ENCODE measurements around the gene FMR1. TPM values are rescaled to one million over a fixed set of nuclear protein-coding genes. Genes with fewer than 3 reads are reported as not detected.

Gene FMR1
- total RNA-seq, 1 donor: 13.5 TPM

GRCh38 chrX:147914591-147914990, 2.9 kb downstream of the FMR1 start:
- no peak for DNase-seq (ENCODE audit: low read depth in 2 of 3, low spot score in 2 of 3)

DNA sequence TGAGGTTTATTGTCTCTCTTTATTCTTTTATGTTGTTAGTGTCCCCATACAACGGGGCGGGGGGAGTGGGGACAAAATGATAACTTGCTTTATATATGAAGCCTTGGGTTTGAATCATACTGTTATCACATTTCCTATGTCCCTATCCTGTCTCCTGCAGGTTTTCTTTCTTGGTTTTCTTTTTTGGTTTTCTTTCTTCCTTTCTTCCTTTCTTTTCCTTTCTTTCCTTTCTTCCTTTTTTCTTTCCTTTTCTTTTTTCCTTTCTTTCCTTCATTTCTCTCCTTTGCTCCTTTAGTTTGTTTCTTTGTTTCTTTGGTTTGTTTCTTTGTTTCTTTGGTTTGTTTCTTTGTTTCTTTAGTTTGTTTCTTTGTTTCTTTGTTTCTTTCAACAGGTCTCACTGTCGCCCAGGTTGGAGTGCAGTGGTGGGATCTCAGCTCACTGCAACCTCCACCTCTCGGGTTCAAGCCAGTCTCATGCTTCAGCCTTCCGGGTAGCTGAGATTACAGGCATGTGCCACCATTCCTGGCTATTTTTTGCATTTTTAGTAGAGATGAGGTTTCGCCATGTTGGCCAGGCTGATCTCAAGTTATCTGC, 4.8 kb downstream of the FMR1 start:
- DNase-seq (ENCODE audit: low read depth in 2 of 3, low spot score in 2 of 3): no peak

DNA sequence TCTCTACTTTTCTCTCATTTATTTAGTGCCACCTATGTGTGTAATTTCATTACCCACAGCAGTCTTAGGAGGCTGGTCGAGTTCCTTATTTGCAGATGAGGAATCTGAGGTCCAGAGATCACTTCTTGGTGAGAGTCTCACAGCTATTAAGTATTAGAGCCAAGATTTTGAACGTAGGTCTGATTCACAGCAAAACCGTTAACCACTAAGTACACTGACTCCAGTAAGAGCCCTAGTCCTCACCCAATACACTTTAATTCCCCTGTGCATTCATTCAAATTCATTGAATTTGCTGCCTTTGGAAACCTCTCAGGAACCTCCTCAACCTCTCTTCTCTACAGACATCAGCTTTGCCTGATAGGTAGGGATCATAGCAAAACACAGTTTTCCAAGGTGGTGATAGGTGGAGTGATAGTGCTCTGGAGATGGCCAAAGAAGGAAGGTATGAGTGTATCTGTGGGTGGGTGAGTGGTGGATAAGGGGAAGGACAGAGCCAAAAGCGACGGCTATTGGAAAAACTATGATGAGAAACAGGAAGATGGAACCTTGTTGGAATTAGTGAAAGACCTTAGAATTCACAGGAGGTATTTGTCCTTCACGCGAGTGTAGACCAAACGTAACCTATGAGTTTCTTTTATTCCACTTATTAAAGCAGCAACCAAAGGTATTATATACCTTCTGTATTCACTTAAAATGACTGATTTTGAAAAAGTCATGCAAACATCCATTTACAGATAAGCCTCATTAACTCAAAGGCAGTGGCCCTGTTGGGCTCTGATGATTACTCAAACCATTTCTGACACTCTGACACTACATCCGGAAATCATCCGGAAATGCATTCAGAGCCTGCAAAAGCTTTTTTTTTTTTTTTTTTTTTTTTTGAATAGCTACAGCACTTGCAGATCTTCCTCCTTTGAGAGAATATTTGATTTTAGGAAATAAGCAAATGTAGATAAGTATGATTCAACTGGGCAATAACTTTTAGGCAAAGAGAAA, 6.3 kb downstream of the FMR1 start:
- peak in 2 of 3 donors; percentile 46 to 71 for DNase-seq (ENCODE audit: low read depth in 2 of 3, low spot score in 2 of 3)

DNA sequence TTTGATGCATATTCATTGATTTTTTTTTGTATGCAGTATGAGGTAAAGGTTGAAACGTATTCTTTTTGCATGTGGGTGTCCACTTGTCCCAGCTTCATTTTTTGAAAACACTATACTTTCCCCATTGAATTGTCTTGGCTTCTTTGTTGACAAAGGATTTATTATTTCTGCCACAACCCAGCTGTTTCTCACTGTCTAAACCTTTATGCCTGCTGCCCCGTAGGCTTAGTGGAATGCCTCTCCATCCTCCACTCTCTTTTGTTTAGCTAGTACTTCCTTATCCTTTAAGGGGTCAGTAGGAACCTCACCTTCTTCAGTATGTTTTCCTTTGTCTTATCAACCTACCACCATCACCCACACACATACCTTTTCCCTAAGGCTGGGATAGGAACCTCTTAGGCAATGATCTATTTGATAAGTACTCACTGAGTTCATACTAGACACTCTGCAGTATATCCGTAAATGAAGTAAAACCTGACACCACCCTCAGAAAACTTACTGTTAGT, 8.5 kb downstream of the FMR1 start:
- DNase-seq (ENCODE audit: low read depth in 2 of 3, low spot score in 2 of 3): no peak

- no peak for DNase-seq (ENCODE audit: low read depth in 2 of 3, low spot score in 2 of 3)
These were observed 11.9 kb downstream of the FMR1 start for GRCh38 chrX:147923605-147924004.

DNA sequence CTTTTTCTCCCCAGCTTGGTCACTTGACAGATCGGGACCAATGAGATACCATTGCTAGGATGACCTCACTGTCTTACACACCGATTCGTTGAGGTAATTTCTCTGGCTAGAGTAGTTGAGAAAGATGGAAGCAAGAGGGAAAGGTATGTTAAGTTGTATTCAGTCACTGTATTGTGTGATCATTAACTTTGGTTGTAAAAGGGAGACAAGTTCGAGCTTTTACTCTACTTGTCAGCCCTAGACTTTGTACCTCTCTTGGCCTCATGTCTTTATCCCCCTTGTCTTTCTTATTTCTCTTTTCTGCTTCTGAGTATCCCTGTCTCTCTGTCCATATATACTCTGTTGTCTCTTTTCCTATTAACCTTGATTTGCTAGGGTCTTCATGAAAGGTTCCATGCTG, 15.5 kb downstream of the FMR1 start:
- DNase-seq (ENCODE audit: low read depth in 2 of 3, low spot score in 2 of 3): no peak

GRCh38 chrX:147933815-147934214, 22.1 kb downstream of the FMR1 start:
- DNase-seq (ENCODE audit: low read depth in 2 of 3, low spot score in 2 of 3): no peak

GRCh38 chrX:147935156-147935758, 23.5 kb downstream of the FMR1 start:
- DNase-seq (ENCODE audit: low read depth in 2 of 3, low spot score in 2 of 3): no peak

DNA sequence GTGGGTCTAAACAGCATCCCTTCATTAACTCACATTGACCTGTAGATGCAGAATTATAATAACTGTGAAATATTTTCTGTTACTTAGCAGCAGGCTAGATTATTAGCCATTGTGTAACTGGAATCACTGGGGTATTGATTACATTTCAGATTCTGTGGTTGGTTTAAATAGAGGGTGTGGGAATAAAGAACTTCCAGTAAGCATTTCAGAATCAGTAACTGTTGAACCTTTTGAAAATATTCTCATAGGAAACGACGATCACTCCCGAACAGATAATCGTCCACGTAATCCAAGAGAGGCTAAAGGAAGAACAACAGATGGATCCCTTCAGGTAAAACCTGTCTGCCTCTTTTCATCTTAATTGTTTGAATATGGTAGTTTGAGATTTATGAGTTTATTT, 33.6 kb downstream of the FMR1 start:
- no peak for DNase-seq (ENCODE audit: low read depth in 2 of 3, low spot score in 2 of 3)

DNA sequence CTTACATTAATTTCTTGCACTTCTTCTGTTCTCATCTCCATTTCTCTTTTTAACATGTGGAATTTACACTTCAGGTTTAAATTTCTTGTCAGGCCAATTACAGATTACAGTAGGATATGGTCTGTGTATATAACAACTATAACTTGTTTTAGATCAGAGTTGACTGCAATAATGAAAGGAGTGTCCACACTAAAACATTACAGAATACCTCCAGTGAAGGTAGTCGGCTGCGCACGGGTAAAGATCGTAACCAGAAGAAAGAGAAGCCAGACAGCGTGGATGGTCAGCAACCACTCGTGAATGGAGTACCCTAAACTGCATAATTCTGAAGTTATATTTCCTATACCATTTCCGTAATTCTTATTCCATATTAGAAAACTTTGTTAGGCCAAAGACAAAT, 36.8 kb downstream of the FMR1 start:
- DNase-seq (ENCODE audit: low read depth in 2 of 3, low spot score in 2 of 3): no peak

GRCh38 chrX:147950352-147950751, 38.6 kb downstream of the FMR1 start:
- no peak for DNase-seq (ENCODE audit: low read depth in 2 of 3, low spot score in 2 of 3)

DNA sequence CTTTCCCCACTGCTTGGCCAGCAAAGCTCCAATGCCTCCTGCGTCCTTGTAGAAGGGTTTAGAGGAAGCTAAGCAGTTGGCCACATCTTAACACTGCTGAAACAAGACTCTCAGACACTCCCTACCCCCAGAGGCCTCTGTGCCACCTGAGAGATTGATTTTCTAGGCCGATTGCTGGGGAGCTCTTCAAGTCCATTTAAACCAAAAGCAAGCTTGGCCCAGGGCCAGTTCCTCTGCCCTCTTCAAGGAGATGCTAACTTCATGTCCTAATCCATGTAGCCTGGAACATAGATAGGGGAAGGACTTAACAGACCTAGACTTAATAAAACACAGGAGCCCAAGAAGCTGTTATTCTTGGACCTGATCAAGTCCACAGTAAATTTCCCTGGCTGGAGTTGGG, 42.3 kb downstream of the FMR1 start:
- no peak for DNase-seq (ENCODE audit: low read depth in 2 of 3, low spot score in 2 of 3)

- no peak for DNase-seq (ENCODE audit: low read depth in 2 of 3, low spot score in 2 of 3)
These were observed 45.6 kb downstream of the FMR1 start for GRCh38 chrX:147957291-147957690.

GRCh38 chrX:147958291-147958690, 46.6 kb downstream of the FMR1 start:
- no peak for DNase-seq (ENCODE audit: low read depth in 2 of 3, low spot score in 2 of 3)

DNA sequence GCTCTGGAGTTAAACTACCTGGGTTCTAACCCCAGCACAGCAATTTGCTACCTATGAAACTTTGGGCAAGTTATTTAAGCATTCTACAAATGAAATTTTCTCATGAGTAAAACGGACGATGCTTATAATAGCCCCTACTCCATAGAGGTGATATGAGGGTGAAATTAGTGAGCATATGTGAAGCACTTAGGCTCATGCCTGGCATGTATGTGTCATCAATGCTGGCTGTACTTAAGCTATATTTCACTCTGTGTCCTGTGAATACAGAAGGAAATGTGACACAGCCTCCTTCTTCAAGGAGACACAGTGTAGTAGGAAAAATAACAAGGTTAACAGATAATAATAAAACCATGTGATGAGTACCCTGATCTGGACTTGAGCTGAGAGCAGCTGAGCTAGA, 49.0 kb downstream of the FMR1 start:
- no peak for DNase-seq (ENCODE audit: low read depth in 2 of 3, low spot score in 2 of 3)

- DNase-seq (ENCODE audit: low read depth in 2 of 3, low spot score in 2 of 3): no peak
These were observed 50.8 kb downstream of the FMR1 start for GRCh38 chrX:147962476-147962875.

DNA sequence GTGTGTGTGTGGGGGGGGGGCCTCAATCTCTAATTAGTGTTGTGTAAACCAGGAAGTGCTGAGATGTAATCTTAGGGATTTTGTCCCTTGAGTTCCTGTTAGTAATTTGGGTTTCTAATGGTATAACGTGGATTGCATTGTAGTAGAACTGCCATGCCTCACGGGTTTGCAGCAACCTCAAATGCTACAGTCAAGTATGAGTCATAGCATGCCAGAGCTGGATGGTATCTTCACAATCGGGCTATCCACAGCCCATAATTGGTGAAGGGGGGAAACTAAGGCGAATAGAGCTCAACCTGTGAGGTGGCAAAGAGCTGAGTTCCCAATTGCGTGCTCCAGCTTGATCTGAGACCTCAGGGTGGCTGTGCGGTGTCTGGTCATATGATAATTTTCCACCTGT, 67.2 kb downstream of the FMR1 start:
- DNase-seq (ENCODE audit: low read depth in 2 of 3, low spot score in 2 of 3): no peak

- no peak for DNase-seq (ENCODE audit: low read depth in 2 of 3, low spot score in 2 of 3)
These were observed 69.5 kb downstream of the FMR1 start, which contains the start of gene FMR1NB for GRCh38 chrX:147981038-147981752. Gene FMR1NB (plus strand): TSS chrX:147981337. CDS start chrX:147981403, 66 bp downstream.

All from hematopoietic multipotent progenitor cell (in vitro differentiated cells).